K562 (cell line): ENCODE data around the gene OTOG.

Source experiments
- CEBPB ChIP-seq: fragments of 450-650 bp; IDR thresholded peaks from 2 replicates; pipeline ENCODE4 v1.6.1; 2016; ENCODE audit warnings: missing genetic modification characterization, missing compliant biosample characterization
- CTCF ChIP-seq, 3 experiments: IDR thresholded peaks in 2 of 3; conservative IDR thresholded peaks in 1 of 3; 2 replicates each; pipeline ENCODE4 v1.5.1; 2011 to 2012; ENCODE audit warnings: low read length in 3 of 3, mild to moderate bottlenecking in 3 of 3, control low read depth in 2 of 3, improper control_type of control experiment in 1 of 3, inconsistent platforms in 1 of 3, low read depth in 1 of 3, mixed read lengths in 1 of 3, moderate library complexity in 1 of 3; ENCODE audit not compliant: insufficient read depth in 2 of 3
- ELF4 ChIP-seq: fragments of 450-650 bp; formaldehyde crosslinking; IDR thresholded peaks from 2 replicates; pipeline ENCODE4 v1.4.0; 2022; ENCODE audit warnings: missing genetic modification characterization
- MAZ ChIP-seq, 2 experiments: fragments of 450-650 bp in 1 of 2; sonication (generic) in 1 of 2; formaldehyde crosslinking; IDR thresholded peaks in 1 of 2; conservative IDR thresholded peaks in 1 of 2; 2 replicates each; pipeline versions ENCODE4 v1.4.0 to v1.5.0; 2020; ENCODE audit warnings: mild to moderate bottlenecking in 1 of 2, missing genetic modification reagents in 1 of 2
- SMAD1 ChIP-seq: fragments of 150-350 bp; IDR thresholded peaks from 2 replicates; pipeline ENCODE4 v1.6.1; 2014; ENCODE audit warnings: low read length, low read depth; ENCODE audit not compliant: partially characterized antibody
- SOX6 ChIP-seq: fragments of 450-650 bp; IDR thresholded peaks from 2 replicates; pipeline ENCODE4 v1.6.1; 2014; ENCODE audit warnings: mild to moderate bottlenecking

- TF ChIP-seq MAZ (CRISPR knock-in tag; conservative IDR thresholded peaks at IDR 0.05 in 1 of 2, IDR thresholded peaks at IDR 0.05 in 1 of 2) (no peak), SMAD1 (no peak), CTCF (IDR thresholded peaks at IDR 0.05 in 2 of 3, conservative IDR thresholded peaks at IDR 0.05 in 1 of 3; ENCODE audit: insufficient read depth in 2 of 3, low read depth in 1 of 3, low read length in 3 of 3) (no peak), ELF4 (no peak), CEBPB (tag) (no peak), SOX6 (no peak)
Observed at GRCh38 chr11:17561111-17561415, 14.0 kb downstream of the OTOG start.
